Stimulated activated CD4-positive, alpha-beta T cell treated with anti-CD3 and anti-CD28 coated beads, Interleukin-15, amount 100 ng/mL, for 24 hours (primary cell): ENCODE data around the gene AGBL4.

ENCODE experiments used
- DNase-seq: peaks from one replicate; pipeline ENCODE4 v3.0.0-alpha.2; 2020

AGBL4 gene

DNA sequence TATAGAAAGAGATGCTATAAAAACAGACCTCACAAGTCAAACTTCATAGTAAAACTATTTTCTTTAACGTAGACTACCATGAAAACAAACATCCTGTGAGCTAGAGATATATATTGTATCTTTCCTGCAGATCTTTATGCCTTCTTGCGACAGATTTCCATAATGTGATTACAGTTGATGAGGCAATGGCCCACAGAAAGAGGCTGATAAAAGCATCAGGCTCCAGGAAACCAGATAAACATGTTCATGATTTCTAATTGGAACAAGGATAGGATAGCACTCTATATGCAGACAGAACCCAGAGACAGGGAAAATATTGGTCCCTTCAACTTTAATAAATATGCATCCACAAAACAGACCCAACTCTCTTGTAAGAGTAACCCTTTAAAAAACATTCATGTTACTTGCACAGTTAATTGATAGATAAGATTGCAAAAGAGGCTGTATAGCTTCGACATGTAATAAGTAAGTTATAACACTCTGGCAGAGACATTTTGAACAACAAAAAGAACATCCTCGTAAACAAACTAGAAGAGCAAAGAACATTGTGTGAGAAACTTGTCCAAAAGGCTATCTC is 329.4 kb downstream of the AGBL4 start:
- no peak for DNase-seq

GRCh38 chr1:49686107-49686506 is 337.6 kb downstream of the AGBL4 start:
- DNase-seq: no peak

DNA sequence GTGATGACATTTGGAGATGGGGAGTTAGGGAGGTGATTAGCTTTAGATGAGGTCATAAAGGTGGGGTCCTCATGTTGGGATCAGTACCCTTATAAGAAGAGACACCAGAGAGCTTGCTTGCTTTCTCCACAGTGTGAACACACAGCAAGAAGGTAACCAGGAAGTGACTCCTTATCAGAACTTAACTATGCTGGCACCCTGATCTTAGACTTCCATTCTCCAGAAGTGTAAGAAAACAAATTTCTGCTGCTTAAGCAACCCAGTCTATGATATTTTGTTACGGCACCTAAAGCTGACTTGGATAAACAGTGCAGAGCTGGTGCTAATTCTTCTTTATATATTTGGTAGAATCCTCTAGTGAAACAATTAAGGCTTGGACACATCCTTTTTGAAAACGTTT is 346.0 kb downstream of the AGBL4 start:
- DNase-seq: no peak

- DNase-seq: no peak
Observed at GRCh38 chr1:49651136-49651535, 372.6 kb downstream of the AGBL4 start.

GRCh38 chr1:49630156-49630555 is 393.6 kb downstream of the AGBL4 start:
- DNase-seq: no peak

- no peak for DNase-seq
Observed at GRCh38 chr1:49627781-49628180, 396.0 kb downstream of the AGBL4 start.

GRCh38 chr1:49626472-49626871 is 397.3 kb downstream of the AGBL4 start:
- DNase-seq: no peak

DNA sequence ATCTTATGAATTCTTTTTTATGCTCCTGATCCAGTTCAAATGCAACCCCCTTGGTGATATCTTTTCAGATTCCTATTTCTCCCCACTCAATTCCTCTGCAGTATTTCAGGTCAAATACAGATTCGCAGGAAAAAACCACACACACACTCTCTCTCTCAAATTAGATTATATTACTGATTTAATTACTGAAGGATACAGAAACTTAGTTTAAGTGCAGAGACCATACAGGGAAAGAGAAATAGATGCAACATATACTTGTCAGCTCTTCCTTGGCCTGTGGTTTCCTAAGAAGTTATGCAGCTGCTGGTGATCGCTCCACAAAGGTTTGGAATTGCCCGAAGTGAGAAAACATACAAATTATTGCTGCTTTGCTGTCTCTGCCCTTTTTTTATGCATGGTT is 400.9 kb downstream of the AGBL4 start:
- DNase-seq: no peak

DNA sequence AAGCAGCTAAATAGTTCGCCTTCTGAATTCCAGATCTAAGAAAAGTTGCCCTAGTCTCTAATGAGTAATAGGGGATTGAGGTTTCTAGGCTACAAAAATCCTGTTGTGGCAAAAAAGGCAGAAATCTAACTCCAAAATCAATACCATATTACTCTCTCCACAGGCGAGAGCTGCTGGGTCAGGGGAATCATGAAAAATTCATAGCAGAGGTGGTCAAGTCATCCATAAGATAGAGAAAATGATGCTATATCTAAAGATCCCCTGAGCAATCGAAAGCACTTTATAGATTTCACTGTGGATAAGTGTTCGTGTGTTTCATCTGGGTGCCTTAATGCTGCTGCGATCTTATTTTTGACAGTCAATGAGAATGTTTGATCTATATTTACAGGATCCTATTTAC is 417.7 kb downstream of the AGBL4 start:
- no peak for DNase-seq

- DNase-seq: no peak
Observed at GRCh38 chr1:49597436-49597835, 426.3 kb downstream of the AGBL4 start.

GRCh38 chr1:49576327-49576901 is 447.3 kb downstream of the AGBL4 start:
- no peak for DNase-seq

DNA sequence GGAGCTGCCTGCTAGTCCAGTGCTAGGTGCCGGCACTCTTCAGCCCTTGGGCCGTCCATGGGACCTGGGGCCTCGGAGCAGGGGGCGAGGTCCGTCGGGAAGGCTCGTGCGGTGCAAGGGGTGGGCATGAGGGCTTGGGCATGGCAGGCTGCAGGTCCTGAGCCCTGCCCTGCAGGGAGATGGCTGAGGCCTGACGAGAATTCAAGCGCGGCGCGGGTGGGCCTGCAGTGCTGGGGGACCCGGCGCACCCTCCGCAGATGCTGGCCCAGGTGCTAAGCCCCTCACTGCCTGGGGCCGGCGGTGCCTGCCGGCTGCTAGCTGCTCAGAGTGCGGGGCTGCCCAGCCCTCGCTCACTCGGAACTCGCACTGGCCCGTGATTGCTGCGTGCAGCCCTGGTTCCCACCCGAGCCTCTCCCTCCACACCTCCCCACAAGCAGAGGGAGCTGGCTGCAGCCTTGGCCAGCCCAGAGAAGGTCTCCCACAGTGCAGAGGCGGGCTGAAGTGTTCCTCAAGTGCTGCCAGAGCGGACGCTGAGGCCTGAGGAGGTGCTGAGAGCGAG is 467.0 kb downstream of the AGBL4 start:
- no peak for DNase-seq

- DNase-seq: no peak
Observed at GRCh38 chr1:49552101-49552500, 471.7 kb downstream of the AGBL4 start.

- DNase-seq: no peak
Observed at GRCh38 chr1:49544615-49545014, 479.1 kb downstream of the AGBL4 start.

GRCh38 chr1:49541096-49541752 is 482.5 kb downstream of the AGBL4 start:
- DNase-seq: no peak

DNA sequence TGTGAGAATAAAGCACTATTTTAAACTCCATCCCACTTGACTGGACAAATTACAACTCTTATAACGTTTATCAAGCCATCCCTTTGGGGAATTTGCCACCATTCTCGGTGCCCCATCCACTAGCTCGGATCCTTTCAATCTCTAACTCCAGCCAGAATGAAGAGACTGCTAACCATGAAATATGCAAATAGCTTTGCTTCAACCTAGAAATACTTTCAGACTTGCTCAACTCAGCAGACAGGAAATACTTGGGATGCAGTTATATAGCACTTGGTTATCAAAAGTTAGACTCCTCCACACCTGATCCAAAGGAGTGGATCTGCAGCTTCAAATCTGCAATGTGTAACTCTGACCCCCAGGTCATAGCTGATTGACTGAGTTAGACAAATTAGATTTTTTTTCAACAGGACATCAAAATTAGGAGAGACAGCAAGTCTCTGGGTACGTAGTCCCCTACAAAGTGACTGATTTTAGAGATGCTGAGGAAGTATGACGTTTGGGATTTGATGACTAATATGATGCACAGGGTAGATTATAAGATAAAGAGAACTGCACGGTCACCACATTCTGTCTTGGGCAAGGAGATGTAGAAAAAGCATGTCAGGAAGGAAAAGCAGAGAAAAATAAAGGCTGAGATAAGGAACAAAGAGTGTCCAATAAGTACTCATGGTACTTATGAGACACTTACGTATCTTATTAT is 496.0 kb downstream of the AGBL4 start:
- DNase-seq: no peak

- DNase-seq: no peak
Observed at GRCh38 chr1:49526672-49527071, 497.1 kb downstream of the AGBL4 start.

DNA sequence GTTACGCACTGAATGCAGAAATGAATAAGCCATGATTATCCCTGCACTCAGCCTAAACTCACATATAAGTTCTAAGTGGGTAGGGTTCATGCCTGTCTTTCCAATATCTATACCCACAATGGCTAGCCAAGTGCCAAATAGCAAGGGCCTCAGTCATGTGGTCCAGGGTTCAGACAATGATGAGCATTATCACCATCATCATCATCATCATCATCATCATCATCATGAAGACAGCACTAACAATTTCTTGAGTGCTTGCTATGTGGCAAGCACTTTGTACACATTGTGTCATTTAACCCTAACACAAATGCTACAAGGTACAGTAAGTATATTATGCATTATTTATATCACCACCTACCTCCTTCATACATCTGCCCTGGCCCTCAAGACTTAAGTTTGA is 500.0 kb downstream of the AGBL4 start:
- no peak for DNase-seq

DNA sequence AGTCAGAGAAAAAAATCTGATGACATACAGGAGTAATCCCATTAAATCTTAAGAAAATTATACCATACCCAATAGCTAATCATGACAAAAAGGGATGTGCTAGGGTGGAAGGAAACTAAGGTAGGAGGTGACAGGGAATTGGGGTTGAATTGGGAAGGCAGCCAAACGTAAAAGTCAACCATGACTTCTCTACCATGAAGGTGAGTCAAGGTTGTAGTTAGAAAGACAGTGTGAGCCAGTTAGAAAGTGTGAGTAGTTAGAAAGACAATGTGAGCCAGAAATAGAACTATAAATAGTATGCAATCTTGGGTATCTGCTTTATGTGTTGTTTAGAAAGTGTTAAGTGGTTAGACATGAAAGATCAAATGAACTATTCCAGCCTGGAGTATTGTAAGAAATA is 556.8 kb downstream of the AGBL4 start:
- DNase-seq: no peak

DNA sequence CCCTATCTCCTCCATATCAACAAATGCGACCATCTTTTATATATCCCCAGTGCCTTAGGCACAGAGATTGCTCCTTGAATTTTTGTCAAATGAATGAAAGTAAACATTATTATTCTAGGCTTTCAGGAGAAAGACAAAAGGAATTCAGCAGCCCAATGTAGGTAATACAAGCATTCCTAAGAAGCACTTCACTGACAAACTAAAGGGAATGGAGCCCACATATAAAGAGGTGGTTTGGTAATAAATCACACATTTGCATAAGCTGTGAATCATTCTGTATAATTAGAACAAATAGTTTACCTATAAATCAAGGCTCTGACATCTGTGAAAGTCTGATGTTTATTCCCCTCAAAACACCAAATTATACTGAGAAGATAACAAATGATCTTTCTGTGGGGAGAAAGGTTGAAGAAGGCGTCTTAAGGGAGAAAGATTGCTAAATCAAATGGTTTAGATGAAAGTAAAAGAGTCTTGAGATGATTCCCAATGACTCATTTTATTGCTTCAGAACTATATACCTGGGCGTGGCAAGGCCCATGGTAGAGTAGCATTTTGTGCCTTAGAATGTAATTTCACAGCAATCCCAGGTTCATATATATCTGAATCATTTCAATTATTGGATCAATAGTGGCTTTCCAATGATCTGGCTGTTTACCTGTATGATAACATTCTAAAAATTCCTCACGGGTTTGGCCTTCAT is 558.1 kb downstream of the AGBL4 start:
- DNase-seq: no peak

DNA sequence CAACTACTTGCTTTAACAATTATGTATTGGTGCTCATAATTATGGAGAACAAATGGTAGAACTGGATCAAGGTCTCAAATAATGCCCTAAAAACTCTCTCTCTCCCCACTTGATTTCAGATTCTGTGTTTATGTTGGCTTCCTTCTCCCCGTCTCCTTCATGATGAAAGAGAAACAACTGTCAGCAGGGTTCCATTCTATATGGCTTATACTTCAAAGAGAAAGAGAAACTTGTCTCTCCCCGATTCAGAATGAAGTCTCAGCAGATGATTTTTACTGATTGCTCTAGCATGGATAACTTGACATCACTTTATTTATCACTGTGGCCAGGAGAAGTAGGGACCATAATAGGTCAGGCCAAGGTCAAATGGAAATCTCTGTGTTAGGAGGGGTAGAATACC is 575.6 kb downstream of the AGBL4 start:
- DNase-seq: no peak

- DNase-seq: no peak
Observed at GRCh38 chr1:49436865-49437264, 586.9 kb downstream of the AGBL4 start.

- DNase-seq: no peak
Observed at GRCh38 chr1:49435291-49435690, 588.5 kb downstream of the AGBL4 start.
